Hepatocyte (in vitro differentiated cells): Measurements from ENCODE around the gene SPIRE1. TPM values are rescaled to one million over a fixed set of nuclear protein-coding genes. Genes with fewer than 3 reads are reported as not detected.

Experiments
- DNase-seq: peaks from one replicate; pipeline ENCODE4 v3.0.0-alpha.2; 2016; ENCODE audit warnings: low spot score
- H2AFZ ChIP-seq: fragments of 200-600 bp; sonication (generic); 2 replicates; pipeline ENCODE4 v1.6.0; 2016; ENCODE audit warnings: antibody characterized with exemption, mild to moderate bottlenecking
- H3K27ac ChIP-seq: fragments of 200-600 bp; sonication (generic); 2 replicates; pipeline ENCODE4 v1.5.1; 2016; ENCODE audit warnings: mild to moderate bottlenecking
- H3K27me3 ChIP-seq: fragments of 200-600 bp; sonication (generic); 2 replicates; pipeline ENCODE4 v1.6.1; 2016
- H3K36me3 ChIP-seq: fragments of 200-600 bp; sonication (generic); replicated peaks from 2 replicates; pipeline ENCODE4 v1.5.1; 2016; ENCODE audit warnings: low read depth; ENCODE audit not compliant: insufficient read depth
- H3K4me1 ChIP-seq: fragments of 200-600 bp; sonication (generic); 2 replicates; pipeline ENCODE4 v1.5.1; 2016; ENCODE audit warnings: mild to moderate bottlenecking, moderate library complexity; ENCODE audit not compliant: insufficient read depth
- H3K4me2 ChIP-seq: fragments of 200-600 bp; sonication (generic); 2 replicates; pipeline ENCODE4 v1.6.0; 2016
- H3K4me3 ChIP-seq: fragments of 200-600 bp; sonication (generic); 2 replicates; pipeline ENCODE4 v1.5.1; 2016; ENCODE audit warnings: mild to moderate bottlenecking
- H3K79me2 ChIP-seq: fragments of 200-600 bp; sonication (generic); 2 replicates; pipeline ENCODE4 v1.6.0; 2017; ENCODE audit warnings: mild to moderate bottlenecking
- H3K9me2 ChIP-seq: fragments of 200-600 bp; sonication (generic); replicated peaks from 2 replicates; pipeline ENCODE4 v1.6.0; 2017; ENCODE audit warnings: mild to moderate bottlenecking; ENCODE audit not compliant: insufficient read depth
- H3K9me3 ChIP-seq: fragments of 200-600 bp; sonication (generic); 2 replicates; pipeline ENCODE4 v1.5.1; 2016; ENCODE audit warnings: low read depth, mild to moderate bottlenecking
- H4K20me1 ChIP-seq: fragments of 200-600 bp; sonication (generic); 2 replicates; pipeline ENCODE4 v1.6.0; 2016; ENCODE audit warnings: mild to moderate bottlenecking; ENCODE audit not compliant: insufficient read depth, poor library complexity, severe bottlenecking
- CTCF ChIP-seq: fragments of 200-600 bp; sonication (generic); IDR thresholded peaks from 2 replicates; pipeline ENCODE4 v1.5.1; 2016; ENCODE audit warnings: antibody characterized with exemption, mild to moderate bottlenecking; ENCODE audit not compliant: poor library complexity
- EZH2 ChIP-seq: fragments of 200-600 bp; sonication (generic); IDR thresholded peaks from 2 replicates; pipeline ENCODE4 v1.6.1; 2016; ENCODE audit warnings: antibody characterized with exemption, mild to moderate bottlenecking, borderline replicate concordance
- EZH2phosphoT487 ChIP-seq: fragments of 200-600 bp; sonication (generic); IDR thresholded peaks from one replicate; pipeline ENCODE4 v1.6.1; 2018; ENCODE audit warnings: antibody characterized with exemption, mild to moderate bottlenecking, low read depth, moderate library complexity; ENCODE audit not compliant: unreplicated experiment, severe bottlenecking
- WGBS: methylation state at CpG from one replicate; pipeline ENCODE4 v1.1.6; 2016; ENCODE audit warnings: low lambda C conversion rate; ENCODE audit errors: missing lambda C conversion rate; 5-methylcytosine and 5-hydroxymethylcytosine counted together
- polyA plus RNA-seq: library from polyadenylated mRNA; unstranded; fragments of >200 nt; fragmentation: Nextera tagmentation; extraction: Ambion mirVana; gene quantifications from 2 replicates; pipeline ENCODE4 v1.2.1, GENCODE V29; 2016
- total RNA-seq: library from RNA; depleted of rRNA; stranded (reverse); fragments of >200 nt; gene quantifications from 2 replicates; pipeline ENCODE4 v1.2.3, GENCODE V29; 2014

SPIRE1 gene
- total and polyA plus RNA-seq, 2 experiments from 2014 or later = 13.1 to 18.9 TPM

- Histone ChIP-seq H3K79me2 (no peaks in the 10 kb centered on the region), H3K27ac (no peak overlapping the region), H3K4me2 (no peak overlapping the region), H3K27me3 (no peaks in the 10 kb centered on the region), H2AFZ (no peak overlapping the region), H4K20me1 (no peaks in the 10 kb centered on the region), H3K9me2 (no peaks in the 10 kb centered on the region), H3K4me1 (no peaks in the 10 kb centered on the region), H3K4me3 (no peak overlapping the region), H3K36me3 (no peaks in the 10 kb centered on the region), H3K9me3 (no peaks in the 10 kb centered on the region)
- TF ChIP-seq CTCF (peak; percentile 15), EZH2phosphoT487 (no peak)
- DNase-seq = no peak
- WGBS = 83% methylated on average over 3 of the region's 3 CpGs
Measured at GRCh38 chr18:12686100-12686499, 28.2 kb upstream of the SPIRE1 start.

- 74% methylated on average over 8 of the region's 8 CpGs for WGBS
- no peaks in the 10 kb centered on the region for H3K4me1 ChIP-seq
- H3K9me2 ChIP-seq = no peaks in the 10 kb centered on the region
- no peaks in the 10 kb centered on the region for H3K79me2 ChIP-seq
- H3K27me3 ChIP-seq = no peaks in the 10 kb centered on the region
- H3K4me2 ChIP-seq = no peak overlapping the region
- no peaks in the 10 kb centered on the region for H3K9me3 ChIP-seq
- TF ChIP-seq CTCF (no peak), EZH2phosphoT487 (no peak), EZH2 (no peak)
- H3K4me3 ChIP-seq = no peak overlapping the region
- no peaks in the 10 kb centered on the region for H3K36me3 ChIP-seq
- no peak for DNase-seq
- no peak overlapping the region for H2AFZ ChIP-seq
- H4K20me1 ChIP-seq = no peaks in the 10 kb centered on the region
- H3K27ac ChIP-seq = no peak overlapping the region
Measured at GRCh38 chr18:12679183-12679786, 21.4 kb upstream of the SPIRE1 start.

GRCh38 chr18:12668041-12668440 is 10.1 kb upstream of the SPIRE1 start:
- 94% methylated on average over 5 of the region's 5 CpGs for WGBS
- no peaks in the 10 kb centered on the region for H3K4me1 ChIP-seq
- no peaks in the 10 kb centered on the region for H3K9me3 ChIP-seq
- no peak overlapping the region for H3K4me2 ChIP-seq
- TF ChIP-seq CTCF (no peak), EZH2 (no peak), EZH2phosphoT487 (no peak)
- H3K9me2 ChIP-seq = no peaks in the 10 kb centered on the region
- H3K79me2 ChIP-seq = no peaks in the 10 kb centered on the region
- no peaks in the 10 kb centered on the region for H4K20me1 ChIP-seq
- no peaks in the 10 kb centered on the region for H3K27me3 ChIP-seq
- DNase-seq = no peak
- H3K36me3 ChIP-seq = no peaks in the 10 kb centered on the region
- H3K4me3 ChIP-seq = no peak overlapping the region
- H3K27ac ChIP-seq = no peak overlapping the region
- H2AFZ ChIP-seq = no peak overlapping the region
